ENCODE measurements around the gene MLLT3.

- TF ChIP-seq CTCF (IDR thresholded peaks at IDR 0.05) (no peak), POLR2A (IDR thresholded peaks at IDR 0.05) (no peak)
Measured at GRCh38 chr9:20441166-20441565, 181.1 kb downstream of the MLLT3 start.

Measured in uterus (tissue), 2 donors.